WTC11 (cell line): Measurements from ENCODE around the gene ITGA5. TPM values are rescaled to one million over a fixed set of nuclear protein-coding genes. Genes with fewer than 3 reads are reported as not detected.
A peak's percentile ranks its signal among the peaks of the same experiment; 100 is the strongest.

Source experiments
- ATAC-seq: fragments of 200-7000 bp; cut with Tn5 transposase; 2 replicates; pipeline ENCODE4 v1.10.0; 2021; ENCODE audit warnings: mild to moderate bottlenecking, moderate library complexity
- CTCF ChIA-PET: fragments of 300-600 bp; sonication (Branson Sonifier 250); formaldehyde crosslinking; loops from one replicate; lab custom pipeline; 2021; ENCODE audit warnings: antibody characterized with exemption; lab: Charles Lee
- POLR2A ChIA-PET: fragments of 350-600 bp; sonication (Branson Sonifier 250); formaldehyde crosslinking; loops from one replicate; lab custom pipeline; 2021; ENCODE audit warnings: antibody characterized with exemption; lab: Charles Lee
- DNase-seq: peaks from one replicate; pipeline ENCODE4 v3.0.0; 2021; ENCODE audit warnings: low spot score
- H3K27ac Mint-ChIP-seq: 2 replicates; pipeline ENCODE4 v1.8.0; 2021; ENCODE audit warnings: mixed read lengths
- H3K27me3 Mint-ChIP-seq: 2 replicates; pipeline ENCODE4 v1.8.0; 2021; ENCODE audit warnings: low read depth, mild to moderate bottlenecking, moderate library complexity, mixed read lengths
- H3K36me3 Mint-ChIP-seq: 2 replicates; pipeline ENCODE4 v1.8.0; 2021; ENCODE audit warnings: mixed read lengths
- H3K4me1 Mint-ChIP-seq: 2 replicates; pipeline ENCODE4 v1.8.0; 2022; ENCODE audit warnings: mixed read lengths
- H3K4me3 Mint-ChIP-seq: 2 replicates; pipeline ENCODE4 v1.8.0; 2021; ENCODE audit warnings: mild to moderate bottlenecking, moderate library complexity, mixed read lengths
- H3K9me3 Mint-ChIP-seq: 2 replicates; pipeline ENCODE4 v1.8.0; 2021; ENCODE audit warnings: mixed read lengths
- ESRRA ChIP-seq: sonication (generic); formaldehyde crosslinking; IDR thresholded peaks from 2 replicates; pipeline ENCODE4 v1.8.1; 2022; ENCODE audit warnings: mild to moderate bottlenecking, missing genetic modification reagents, borderline replicate concordance
- FOXP1 ChIP-seq: sonication (generic); formaldehyde crosslinking; IDR thresholded peaks from 2 replicates; pipeline ENCODE4 v1.8.0; 2022; ENCODE audit warnings: missing genetic modification reagents, mild to moderate bottlenecking, moderate library complexity, borderline replicate concordance
- HMGA2 ChIP-seq: fragments of 250-450 bp; sonication (Bioruptor Pico); IDR thresholded peaks from 2 replicates; pipeline ENCODE4 v1.4.0; 2021; ENCODE audit warnings: mild to moderate bottlenecking, moderate library complexity
- IRF2 ChIP-seq: sonication (generic); formaldehyde crosslinking; IDR thresholded peaks from 2 replicates; pipeline ENCODE4 v1.8.0; 2022; ENCODE audit warnings: low read depth, missing genetic modification reagents, borderline replicate concordance
- NFYB ChIP-seq: sonication (generic); formaldehyde crosslinking; conservative IDR thresholded peaks from 2 replicates; pipeline ENCODE4 v1.8.0; 2022; ENCODE audit warnings: low read depth, missing genetic modification reagents
- PRRX2 ChIP-seq: fragments of 250-450 bp; sonication (Bioruptor Pico); IDR thresholded peaks from 2 replicates; pipeline ENCODE4 v1.8.0; 2021; ENCODE audit warnings: mild to moderate bottlenecking
- RELA ChIP-seq: sonication (generic); formaldehyde crosslinking; IDR thresholded peaks from 2 replicates; pipeline ENCODE4 v1.8.1; 2022; ENCODE audit warnings: missing genetic modification reagents, mild to moderate bottlenecking, borderline replicate concordance
- SOX15 ChIP-seq: fragments of 250-450 bp; sonication (Bioruptor Pico); IDR thresholded peaks from 2 replicates; pipeline ENCODE4 v1.9.0; 2021; ENCODE audit warnings: mild to moderate bottlenecking
- SP1 ChIP-seq: sonication (generic); formaldehyde crosslinking; conservative IDR thresholded peaks from 2 replicates; pipeline ENCODE4 v1.8.1; 2022; ENCODE audit warnings: missing genetic modification reagents
- ZBTB21 ChIP-seq: sonication (generic); formaldehyde crosslinking; IDR thresholded peaks from 2 replicates; pipeline ENCODE4 v1.8.1; 2023; ENCODE audit warnings: mild to moderate bottlenecking, missing genetic modification reagents, borderline replicate concordance
- ZNF219 ChIP-seq: sonication (generic); formaldehyde crosslinking; IDR thresholded peaks from 2 replicates; pipeline ENCODE4 v1.8.0; 2023; ENCODE audit warnings: missing genetic modification reagents, mild to moderate bottlenecking, borderline replicate concordance
- ZNF423 ChIP-seq: fragments of 250-450 bp; sonication (Bioruptor Pico); IDR thresholded peaks from 2 replicates; pipeline ENCODE4 v2.1.2; 2022; ENCODE audit warnings: mild to moderate bottlenecking, moderate library complexity
- total RNA-seq: library from RNA; stranded (reverse); gene quantifications from 3 replicates; pipeline ENCODE4 v1.2.3, GENCODE V29; 2021
- TF ChIP-seq, protein P1 (sequence below): sonication (generic); formaldehyde crosslinking; IDR thresholded peaks from 2 replicates; pipeline ENCODE4 v1.8.1; 2023; ENCODE audit warnings: mild to moderate bottlenecking, missing genetic modification reagents, borderline replicate concordance
- TF ChIP-seq, protein P2 (sequence below): sonication (generic); formaldehyde crosslinking; IDR thresholded peaks from 2 replicates; pipeline ENCODE4 v1.8.0; 2023; ENCODE audit warnings: mild to moderate bottlenecking, missing genetic modification reagents
- TF ChIP-seq, protein P3 (sequence below): sonication (generic); formaldehyde crosslinking; IDR thresholded peaks from 2 replicates; pipeline ENCODE4 v1.8.1; 2022; ENCODE audit warnings: missing genetic modification reagents, borderline replicate concordance
- TF ChIP-seq, protein P4 (sequence below): sonication (generic); formaldehyde crosslinking; IDR thresholded peaks from 2 replicates; pipeline ENCODE4 v1.8.1; 2023; ENCODE audit warnings: mild to moderate bottlenecking, missing genetic modification reagents
- TF ChIP-seq, protein P5 (sequence below): sonication (generic); formaldehyde crosslinking; IDR thresholded peaks from 2 replicates; pipeline ENCODE4 v1.8.0; 2022; ENCODE audit warnings: missing genetic modification reagents

ITGA5 gene
- total RNA-seq, 1 experiment from 2014 or later = 21.9 TPM

DNA sequence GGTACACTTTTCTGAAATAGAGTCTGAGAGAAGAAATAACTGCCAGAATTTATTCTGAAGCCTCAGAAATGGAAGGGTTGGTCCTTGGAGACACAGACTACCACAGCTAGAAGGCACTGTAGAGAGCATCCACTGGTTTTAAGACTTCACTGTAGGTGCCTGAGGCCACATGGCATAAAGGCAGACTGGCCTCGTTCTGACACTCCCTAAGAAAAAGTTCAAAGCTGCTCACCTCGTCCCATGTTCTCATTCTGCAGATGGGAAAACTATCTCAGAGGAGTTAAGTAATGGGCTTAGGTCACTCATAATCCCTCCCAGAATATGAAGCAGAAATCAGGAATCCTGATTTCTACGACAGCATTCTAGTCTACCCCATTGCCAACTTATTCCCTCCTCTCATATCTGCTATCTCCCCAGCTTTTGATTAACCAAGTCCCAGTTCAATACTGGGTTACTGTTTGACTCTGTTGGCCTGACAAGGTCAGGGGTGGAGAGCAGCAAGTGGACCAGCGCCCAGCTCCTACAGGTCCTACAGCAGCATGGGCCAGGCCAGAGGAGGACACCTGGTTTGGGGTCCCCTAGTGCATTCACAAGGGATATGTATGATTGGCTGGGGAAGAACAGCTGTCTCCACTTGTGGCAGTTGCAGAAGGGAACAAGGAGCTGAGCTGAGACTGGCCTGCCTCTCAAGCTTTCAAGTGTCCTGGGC lies 3.7 kb downstream of the ITGA5 start (continued):
- TF ChIP-seq, protein P1, sequence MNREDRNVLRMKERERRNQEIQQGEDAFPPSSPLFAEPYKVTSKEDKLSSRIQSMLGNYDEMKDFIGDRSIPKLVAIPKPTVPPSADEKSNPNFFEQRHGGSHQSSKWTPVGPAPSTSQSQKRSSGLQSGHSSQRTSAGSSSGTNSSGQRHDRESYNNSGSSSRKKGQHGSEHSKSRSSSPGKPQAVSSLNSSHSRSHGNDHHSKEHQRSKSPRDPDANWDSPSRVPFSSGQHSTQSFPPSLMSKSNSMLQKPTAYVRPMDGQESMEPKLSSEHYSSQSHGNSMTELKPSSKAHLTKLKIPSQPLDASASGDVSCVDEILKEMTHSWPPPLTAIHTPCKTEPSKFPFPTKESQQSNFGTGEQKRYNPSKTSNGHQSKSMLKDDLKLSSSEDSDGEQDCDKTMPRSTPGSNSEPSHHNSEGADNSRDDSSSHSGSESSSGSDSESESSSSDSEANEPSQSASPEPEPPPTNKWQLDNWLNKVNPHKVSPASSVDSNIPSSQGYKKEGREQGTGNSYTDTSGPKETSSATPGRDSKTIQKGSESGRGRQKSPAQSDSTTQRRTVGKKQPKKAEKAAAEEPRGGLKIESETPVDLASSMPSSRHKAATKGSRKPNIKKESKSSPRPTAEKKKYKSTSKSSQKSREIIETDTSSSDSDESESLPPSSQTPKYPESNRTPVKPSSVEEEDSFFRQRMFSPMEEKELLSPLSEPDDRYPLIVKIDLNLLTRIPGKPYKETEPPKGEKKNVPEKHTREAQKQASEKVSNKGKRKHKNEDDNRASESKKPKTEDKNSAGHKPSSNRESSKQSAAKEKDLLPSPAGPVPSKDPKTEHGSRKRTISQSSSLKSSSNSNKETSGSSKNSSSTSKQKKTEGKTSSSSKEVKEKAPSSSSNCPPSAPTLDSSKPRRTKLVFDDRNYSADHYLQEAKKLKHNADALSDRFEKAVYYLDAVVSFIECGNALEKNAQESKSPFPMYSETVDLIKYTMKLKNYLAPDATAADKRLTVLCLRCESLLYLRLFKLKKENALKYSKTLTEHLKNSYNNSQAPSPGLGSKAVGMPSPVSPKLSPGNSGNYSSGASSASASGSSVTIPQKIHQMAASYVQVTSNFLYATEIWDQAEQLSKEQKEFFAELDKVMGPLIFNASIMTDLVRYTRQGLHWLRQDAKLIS = no peak
- TF ChIP-seq ZBTB21 (CRISPR knock-in tag) = no peak
- no peak for TF ChIP-seq RELA (CRISPR knock-in tag)
- TF ChIP-seq FOXP1 (CRISPR knock-in tag) = no peak
- TF ChIP-seq ESRRA (CRISPR knock-in tag) = no peak

DNA sequence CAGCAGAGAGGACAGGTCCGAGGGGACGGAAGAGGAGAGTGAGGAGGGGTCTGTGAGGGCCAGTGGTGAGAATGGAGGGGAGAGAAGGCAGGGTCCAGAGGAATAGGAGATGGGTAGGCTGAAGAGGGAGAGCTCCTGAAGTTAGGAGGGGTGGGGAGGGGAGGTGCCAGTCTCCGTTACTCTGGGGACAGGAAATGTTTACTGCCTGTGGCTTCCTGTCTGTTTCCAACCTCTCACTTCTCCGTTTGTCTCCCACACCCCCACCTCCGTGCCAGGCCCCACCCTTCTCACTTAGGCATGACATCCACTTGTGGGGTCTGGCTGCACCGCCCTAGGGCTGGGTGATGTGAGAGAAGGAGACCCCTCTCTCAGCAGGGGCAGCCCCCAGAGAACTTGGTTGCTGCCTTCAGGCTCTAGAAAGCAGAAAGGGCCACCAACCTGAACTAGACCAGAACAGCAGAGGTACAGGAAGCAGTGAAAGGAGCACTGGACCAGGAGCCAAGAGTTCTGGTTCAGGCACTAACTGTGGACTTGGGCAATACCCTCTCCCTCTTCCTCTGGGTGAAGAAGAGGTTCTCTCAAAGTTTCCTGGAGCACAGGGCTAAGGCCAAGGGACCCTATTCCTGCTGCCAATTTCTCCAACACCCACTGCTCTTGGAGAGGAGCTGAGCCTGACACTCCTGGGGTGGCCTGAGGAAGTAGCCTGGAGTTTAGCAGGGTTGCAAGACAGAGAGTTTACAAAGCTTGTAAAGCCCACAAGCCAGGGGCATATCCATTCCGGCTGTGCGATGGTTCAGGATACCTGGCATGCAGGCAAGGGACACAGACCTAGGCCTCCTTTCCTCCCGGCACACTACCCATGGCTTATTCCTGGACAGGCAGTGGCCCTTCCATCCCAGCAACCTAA lies 5.5 kb downstream of the ITGA5 start:
- TF ChIP-seq FOXP1 (CRISPR knock-in tag) = no peak
- Mint-ChIP-seq H3K27ac (no peak overlapping the region), H3K9me3 (no peaks in the 10 kb centered on the region), H3K4me3 (no peak overlapping the region), H3K4me1 (peaks cover 26% of the 10 kb centered on the region), H3K27me3 (peaks cover 19% of the 10 kb centered on the region), H3K36me3 (0 out of 2 replicates have a peak, but pooled peaks cover 2% of the 10 kb centered on the region)
- POLR2A ChIA-PET = no interaction called here
- no peak for ATAC-seq
- CTCF ChIA-PET = interaction anchor here (0.8 to 6.5 kb wide), 7 partner anchors 10 to 34 kb away, joined by 3 to 78 read pairs (median 5); no protein-coding TSS in a partner anchor
- DNase-seq = no peak

DNA sequence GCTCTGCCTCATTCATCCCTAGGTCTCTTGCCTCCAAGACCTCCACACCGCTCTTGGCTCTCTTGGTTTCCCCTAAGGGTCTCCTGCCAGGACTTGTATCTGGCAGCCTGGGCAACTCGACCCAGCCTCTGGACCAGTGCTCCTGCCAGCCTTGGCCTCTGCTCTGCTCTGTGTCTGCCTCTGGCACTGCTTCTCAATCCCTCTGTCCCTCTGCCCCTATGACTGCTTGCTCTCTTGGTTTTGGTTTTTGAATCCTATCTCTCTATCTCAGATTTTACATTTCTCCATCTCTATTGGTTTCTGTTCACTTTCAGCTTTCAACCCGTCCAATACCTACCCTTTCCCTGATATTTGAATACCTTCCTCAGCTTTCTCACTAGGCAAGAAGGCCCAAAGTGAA lies 6.3 kb downstream of the ITGA5 start:
- CTCF ChIA-PET = interaction anchor here (0.5 to 6.5 kb wide), 6 partner anchors 12 to 210 kb away, joined by 3 to 78 read pairs (median 11); no protein-coding TSS in a partner anchor
- TF ChIP-seq, protein P2, sequence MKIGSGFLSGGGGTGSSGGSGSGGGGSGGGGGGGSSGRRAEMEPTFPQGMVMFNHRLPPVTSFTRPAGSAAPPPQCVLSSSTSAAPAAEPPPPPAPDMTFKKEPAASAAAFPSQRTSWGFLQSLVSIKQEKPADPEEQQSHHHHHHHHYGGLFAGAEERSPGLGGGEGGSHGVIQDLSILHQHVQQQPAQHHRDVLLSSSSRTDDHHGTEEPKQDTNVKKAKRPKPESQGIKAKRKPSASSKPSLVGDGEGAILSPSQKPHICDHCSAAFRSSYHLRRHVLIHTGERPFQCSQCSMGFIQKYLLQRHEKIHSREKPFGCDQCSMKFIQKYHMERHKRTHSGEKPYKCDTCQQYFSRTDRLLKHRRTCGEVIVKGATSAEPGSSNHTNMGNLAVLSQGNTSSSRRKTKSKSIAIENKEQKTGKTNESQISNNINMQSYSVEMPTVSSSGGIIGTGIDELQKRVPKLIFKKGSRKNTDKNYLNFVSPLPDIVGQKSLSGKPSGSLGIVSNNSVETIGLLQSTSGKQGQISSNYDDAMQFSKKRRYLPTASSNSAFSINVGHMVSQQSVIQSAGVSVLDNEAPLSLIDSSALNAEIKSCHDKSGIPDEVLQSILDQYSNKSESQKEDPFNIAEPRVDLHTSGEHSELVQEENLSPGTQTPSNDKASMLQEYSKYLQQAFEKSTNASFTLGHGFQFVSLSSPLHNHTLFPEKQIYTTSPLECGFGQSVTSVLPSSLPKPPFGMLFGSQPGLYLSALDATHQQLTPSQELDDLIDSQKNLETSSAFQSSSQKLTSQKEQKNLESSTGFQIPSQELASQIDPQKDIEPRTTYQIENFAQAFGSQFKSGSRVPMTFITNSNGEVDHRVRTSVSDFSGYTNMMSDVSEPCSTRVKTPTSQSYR (CRISPR knock-in tag) = no peak
- no peak for TF ChIP-seq IRF2 (CRISPR knock-in tag)
- TF ChIP-seq, protein P3, sequence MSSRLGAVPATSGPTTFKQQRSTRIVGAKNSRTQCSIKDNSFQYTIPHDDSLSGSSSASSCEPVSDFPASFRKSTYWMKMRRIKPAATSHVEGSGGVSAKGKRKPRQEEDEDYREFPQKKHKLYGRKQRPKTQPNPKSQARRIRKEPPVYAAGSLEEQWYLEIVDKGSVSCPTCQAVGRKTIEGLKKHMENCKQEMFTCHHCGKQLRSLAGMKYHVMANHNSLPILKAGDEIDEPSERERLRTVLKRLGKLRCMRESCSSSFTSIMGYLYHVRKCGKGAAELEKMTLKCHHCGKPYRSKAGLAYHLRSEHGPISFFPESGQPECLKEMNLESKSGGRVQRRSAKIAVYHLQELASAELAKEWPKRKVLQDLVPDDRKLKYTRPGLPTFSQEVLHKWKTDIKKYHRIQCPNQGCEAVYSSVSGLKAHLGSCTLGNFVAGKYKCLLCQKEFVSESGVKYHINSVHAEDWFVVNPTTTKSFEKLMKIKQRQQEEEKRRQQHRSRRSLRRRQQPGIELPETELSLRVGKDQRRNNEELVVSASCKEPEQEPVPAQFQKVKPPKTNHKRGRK (CRISPR knock-in tag) = no peak
- TF ChIP-seq, protein P4, sequence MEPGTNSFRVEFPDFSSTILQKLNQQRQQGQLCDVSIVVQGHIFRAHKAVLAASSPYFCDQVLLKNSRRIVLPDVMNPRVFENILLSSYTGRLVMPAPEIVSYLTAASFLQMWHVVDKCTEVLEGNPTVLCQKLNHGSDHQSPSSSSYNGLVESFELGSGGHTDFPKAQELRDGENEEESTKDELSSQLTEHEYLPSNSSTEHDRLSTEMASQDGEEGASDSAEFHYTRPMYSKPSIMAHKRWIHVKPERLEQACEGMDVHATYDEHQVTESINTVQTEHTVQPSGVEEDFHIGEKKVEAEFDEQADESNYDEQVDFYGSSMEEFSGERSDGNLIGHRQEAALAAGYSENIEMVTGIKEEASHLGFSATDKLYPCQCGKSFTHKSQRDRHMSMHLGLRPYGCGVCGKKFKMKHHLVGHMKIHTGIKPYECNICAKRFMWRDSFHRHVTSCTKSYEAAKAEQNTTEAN (CRISPR knock-in tag) = no peak
- TF ChIP-seq, protein P5, sequence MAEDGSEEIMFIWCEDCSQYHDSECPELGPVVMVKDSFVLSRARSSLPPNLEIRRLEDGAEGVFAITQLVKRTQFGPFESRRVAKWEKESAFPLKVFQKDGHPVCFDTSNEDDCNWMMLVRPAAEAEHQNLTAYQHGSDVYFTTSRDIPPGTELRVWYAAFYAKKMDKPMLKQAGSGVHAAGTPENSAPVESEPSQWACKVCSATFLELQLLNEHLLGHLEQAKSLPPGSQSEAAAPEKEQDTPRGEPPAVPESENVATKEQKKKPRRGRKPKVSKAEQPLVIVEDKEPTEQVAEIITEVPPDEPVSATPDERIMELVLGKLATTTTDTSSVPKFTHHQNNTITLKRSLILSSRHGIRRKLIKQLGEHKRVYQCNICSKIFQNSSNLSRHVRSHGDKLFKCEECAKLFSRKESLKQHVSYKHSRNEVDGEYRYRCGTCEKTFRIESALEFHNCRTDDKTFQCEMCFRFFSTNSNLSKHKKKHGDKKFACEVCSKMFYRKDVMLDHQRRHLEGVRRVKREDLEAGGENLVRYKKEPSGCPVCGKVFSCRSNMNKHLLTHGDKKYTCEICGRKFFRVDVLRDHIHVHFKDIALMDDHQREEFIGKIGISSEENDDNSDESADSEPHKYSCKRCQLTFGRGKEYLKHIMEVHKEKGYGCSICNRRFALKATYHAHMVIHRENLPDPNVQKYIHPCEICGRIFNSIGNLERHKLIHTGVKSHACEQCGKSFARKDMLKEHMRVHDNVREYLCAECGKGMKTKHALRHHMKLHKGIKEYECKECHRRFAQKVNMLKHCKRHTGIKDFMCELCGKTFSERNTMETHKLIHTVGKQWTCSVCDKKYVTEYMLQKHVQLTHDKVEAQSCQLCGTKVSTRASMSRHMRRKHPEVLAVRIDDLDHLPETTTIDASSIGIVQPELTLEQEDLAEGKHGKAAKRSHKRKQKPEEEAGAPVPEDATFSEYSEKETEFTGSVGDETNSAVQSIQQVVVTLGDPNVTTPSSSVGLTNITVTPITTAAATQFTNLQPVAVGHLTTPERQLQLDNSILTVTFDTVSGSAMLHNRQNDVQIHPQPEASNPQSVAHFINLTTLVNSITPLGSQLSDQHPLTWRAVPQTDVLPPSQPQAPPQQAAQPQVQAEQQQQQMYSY = no peak
- TF ChIP-seq SP1 (CRISPR knock-in tag) = no peak
- TF ChIP-seq ZNF423 (CRISPR knock-in tag) = no peak
- no peak for TF ChIP-seq ZNF219
- no peak for TF ChIP-seq NFYB
- no peak for TF ChIP-seq SOX15
- TF ChIP-seq PRRX2 (CRISPR knock-in tag) = no peak
- no peak for TF ChIP-seq HMGA2

More for the DNA sequence above, 6.3 kb downstream of the ITGA5 start:
- Mint-ChIP-seq H3K4me1 (peaks cover 24% of the 10 kb centered on the region), H3K9me3 (no peaks in the 10 kb centered on the region), H3K27ac (0 out of 2 replicates have a peak overlapping the region, but pooled peaks have one; percentile 1), H3K4me3 (no peak overlapping the region), H3K36me3 (peaks cover 2% of the 10 kb centered on the region; the same call in 1 of the 2 replicates), H3K27me3 (peaks cover 13% of the 10 kb centered on the region)
- ATAC-seq (no peak), DNase-seq (no peak)
- POLR2A ChIA-PET = interaction anchor here (1.8 kb wide), 1 partner anchor 14 kb away, joined by 4 read pairs; no protein-coding TSS in a partner anchor
